Muscle of leg (tissue), 11 donors: Measurements from ENCODE around the gene PAQR8. TPM values are rescaled to one million over a fixed set of nuclear protein-coding genes. Genes with fewer than 3 reads are reported as not detected.
A peak's percentile ranks its signal among the peaks of the same experiment; 100 is the strongest.

Experiments
- DNase-seq: peaks from one replicate; pipeline ENCODE4 v3.0.0; 2013
- H3K27ac ChIP-seq: one replicate; pipeline ENCODE4 v1.5.1; 2013; ENCODE audit warnings: mild to moderate bottlenecking, low read length, control low read depth
- H3K27me3 ChIP-seq: one replicate; pipeline ENCODE4 v1.6.1; 2013; ENCODE audit warnings: low read length; ENCODE audit not compliant: control insufficient read depth, insufficient read depth
- H3K36me3 ChIP-seq: one replicate; pipeline ENCODE4 v1.6.1; 2013; ENCODE audit warnings: low read length; ENCODE audit not compliant: control insufficient read depth, insufficient read depth
- H3K4me1 ChIP-seq: one replicate; pipeline ENCODE4 v1.6.1; 2013; ENCODE audit warnings: low read length; ENCODE audit not compliant: control insufficient read depth, insufficient read depth
- H3K4me3 ChIP-seq: one replicate; pipeline ENCODE4 v1.5.1; 2013; ENCODE audit warnings: low read length, control low read depth
- H3K9me3 ChIP-seq: replicated peaks from 2 replicates; pipeline ENCODE4 v1.6.1; 2013; ENCODE audit warnings: low read depth, low read length; ENCODE audit not compliant: control insufficient read depth
- WGBS: methylation state at CpG from one replicate; pipeline ENCODE4 v1.1.5; 2013; ENCODE audit warnings: missing lambda C conversion rate; ENCODE audit not compliant: insufficient coverage; 5-methylcytosine and 5-hydroxymethylcytosine counted together
- polyA plus RNA-seq, 8 donors: library from polyadenylated mRNA; unstranded; fragments of 120-200 nt; gene quantifications; one replicate each; pipeline versions ENCODE4 v1.2.1 to v1.2.3, GENCODE V29; 2013; ENCODE audit warnings: inconsistent platforms in 1 of 8, low replicate concordance in 1 of 8; ENCODE audit not compliant: insufficient read length in 8 of 8, insufficient read depth in 1 of 8
- total RNA-seq: library from RNA; stranded (reverse); fragments of 120-200 nt; gene quantifications from one replicate; pipeline ENCODE4 v1.2.4, GENCODE V29; 2013

The PAQR8 gene
- total and polyA plus RNA-seq, 9 donors, result 4.7 to 9.8 (median 6.7) TPM

DNA sequence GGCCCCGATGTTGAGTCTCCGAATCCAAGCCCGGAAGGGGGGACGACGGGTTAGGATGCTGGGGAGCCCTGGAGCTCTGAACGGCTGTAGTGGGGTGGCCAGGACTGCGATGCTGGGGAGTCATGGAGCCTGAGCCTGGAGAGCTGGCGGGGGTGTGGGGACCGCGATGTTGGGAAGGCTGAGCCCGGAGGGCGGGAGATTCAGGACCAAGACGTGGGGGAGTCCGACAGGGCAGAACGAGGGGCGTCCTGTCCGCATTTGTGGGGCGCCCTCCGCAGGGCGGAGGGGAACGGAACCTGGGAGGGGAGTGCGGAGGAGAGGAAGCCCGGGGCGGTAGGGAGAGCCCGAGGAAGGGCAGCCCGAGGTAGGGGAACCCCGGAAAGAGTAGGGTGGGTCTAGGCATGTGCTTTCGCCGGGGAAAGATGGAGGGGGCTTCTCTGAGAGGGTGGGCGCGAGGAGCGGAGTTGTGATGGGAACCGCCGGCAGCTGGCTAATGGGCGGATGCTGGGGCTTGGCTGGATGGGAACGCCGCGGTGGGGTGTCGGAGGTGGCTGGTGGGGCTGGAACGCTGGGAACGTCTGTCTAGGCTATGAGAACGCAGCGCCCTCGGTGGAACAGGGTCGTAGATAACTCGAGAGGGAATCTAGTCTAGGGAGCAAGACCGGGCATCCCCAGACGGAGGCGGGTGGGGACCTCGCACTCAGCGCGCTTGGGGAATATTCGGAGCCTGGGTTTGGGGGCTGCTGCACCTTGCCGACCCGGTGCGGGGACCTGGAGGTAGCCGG, 684 bp downstream of the PAQR8 start:
- peaks cover 12% of the 10 kb centered on the region for H3K4me1 ChIP-seq
- H3K4me3 ChIP-seq, result peak overlapping the region; percentile 89
- H3K36me3 ChIP-seq, result no peaks in the 10 kb centered on the region
- WGBS, result under 1% methylated on average over 56 of the region's 57 CpGs
- peak; percentile 44 for DNase-seq
- H3K9me3 ChIP-seq, result no peaks in the 10 kb centered on the region
- H3K27ac ChIP-seq, result peak overlapping the region; percentile 79
- H3K27me3 ChIP-seq, result peaks cover 2% of the 10 kb centered on the region

DNA sequence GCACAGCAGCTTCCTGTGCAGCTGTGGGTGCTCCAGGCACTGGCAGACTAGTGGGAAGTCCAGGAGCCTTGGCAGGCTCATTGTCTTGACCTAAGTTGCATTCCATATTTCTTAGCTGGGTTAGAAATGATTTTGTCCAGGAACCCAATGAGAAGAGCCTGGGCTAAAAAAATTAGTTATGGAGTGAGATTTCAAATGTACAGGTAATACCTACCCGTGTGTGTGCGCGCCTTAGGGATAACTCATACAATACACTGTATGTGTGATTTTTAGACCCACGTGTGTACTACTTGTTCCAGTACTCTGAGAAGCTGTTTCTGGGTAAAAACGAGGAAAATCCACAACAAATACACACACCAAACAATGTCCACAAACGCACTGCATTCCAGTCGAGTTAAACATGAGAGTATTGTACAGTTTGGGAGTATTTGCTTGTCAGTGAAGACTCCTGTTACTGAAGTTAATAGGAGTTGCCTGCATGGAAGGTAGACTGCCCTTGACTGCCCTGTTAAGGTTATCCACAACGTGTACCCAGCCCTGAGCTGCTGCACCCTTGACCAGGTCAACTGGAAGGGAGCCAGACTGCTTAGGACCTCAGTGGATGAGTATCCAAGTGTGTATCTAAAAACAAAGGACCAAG, 1.4 kb downstream of the PAQR8 start:
- Histone ChIP-seq H3K4me1 (peaks cover 12% of the 10 kb centered on the region), H3K27me3 (peaks cover 2% of the 10 kb centered on the region), H3K27ac (no peak overlapping the region), H3K9me3 (no peaks in the 10 kb centered on the region), H3K4me3 (peak overlapping the region; percentile 89), H3K36me3 (no peaks in the 10 kb centered on the region)
- WGBS, result 22% methylated on average over 1 of the region's 8 CpGs
- DNase-seq, result no peak

DNA sequence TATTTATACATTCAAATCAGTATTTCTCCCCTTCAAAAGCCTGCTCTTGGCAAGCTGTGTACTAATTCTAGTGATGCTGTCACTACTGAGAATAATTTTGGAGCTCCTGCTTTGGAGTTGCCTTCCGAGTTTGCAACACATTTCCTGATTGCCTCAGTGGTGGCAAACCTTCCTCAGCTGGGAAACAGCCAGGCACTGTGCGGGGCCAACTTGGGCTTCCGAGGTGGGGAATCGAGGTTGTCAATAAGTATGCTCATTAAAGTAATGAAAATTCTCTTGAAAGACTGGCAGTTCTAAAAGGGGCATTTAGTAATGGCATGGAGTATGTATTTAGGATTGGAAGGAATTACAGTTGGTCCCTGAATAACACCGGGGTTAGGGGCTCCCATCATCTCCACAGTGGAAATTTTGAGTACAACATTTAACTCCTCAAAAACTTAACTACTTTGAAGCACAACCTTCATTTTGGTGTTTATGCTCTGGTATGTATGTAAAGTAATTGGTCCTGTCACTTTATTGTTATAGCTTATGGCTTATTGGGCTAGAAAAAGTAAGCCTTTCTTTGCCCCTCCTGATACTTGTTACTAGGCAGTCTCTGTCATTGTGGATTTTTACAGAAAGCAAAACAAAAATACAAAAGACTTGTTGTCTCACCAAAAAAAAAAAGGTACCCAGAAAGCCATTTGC, 2.7 kb downstream of the PAQR8 start:
- peaks cover 2% of the 10 kb centered on the region for H3K27me3 ChIP-seq
- H3K4me1 ChIP-seq, result peaks cover 12% of the 10 kb centered on the region
- H3K36me3 ChIP-seq, result no peaks in the 10 kb centered on the region
- no peak overlapping the region for H3K4me3 ChIP-seq
- no peak overlapping the region for H3K27ac ChIP-seq
- WGBS, result 50% methylated on average over 1 of the region's 5 CpGs
- no peaks in the 10 kb centered on the region for H3K9me3 ChIP-seq
- DNase-seq, result no peak

DNA sequence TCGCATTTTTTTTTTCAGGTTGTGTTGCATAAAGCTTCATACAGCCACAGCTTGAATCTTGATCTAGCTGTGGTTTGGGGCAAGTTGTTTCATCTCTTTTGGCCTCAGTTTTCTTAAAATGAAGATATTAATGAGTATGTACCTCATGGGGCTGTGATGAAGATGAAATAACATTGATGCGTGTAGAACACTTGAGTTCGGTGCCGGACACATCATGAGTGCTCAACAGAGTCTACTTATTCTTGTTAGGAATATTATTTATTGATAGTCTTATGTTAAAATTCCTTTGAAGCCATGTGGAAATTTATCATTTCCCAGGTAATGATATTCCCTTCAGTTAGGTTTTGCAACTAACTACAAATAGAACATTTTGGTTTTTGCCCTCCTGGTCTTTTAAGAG, 3.4 kb downstream of the PAQR8 start:
- Histone ChIP-seq H3K36me3 (no peaks in the 10 kb centered on the region), H3K9me3 (no peaks in the 10 kb centered on the region), H3K4me3 (no peak overlapping the region), H3K27ac (no peak overlapping the region), H3K27me3 (peaks cover 2% of the 10 kb centered on the region), H3K4me1 (peaks cover 12% of the 10 kb centered on the region)
- no CpG with 5 or more reads among the region's 4 CpGs for WGBS
- DNase-seq, result no peak

DNA sequence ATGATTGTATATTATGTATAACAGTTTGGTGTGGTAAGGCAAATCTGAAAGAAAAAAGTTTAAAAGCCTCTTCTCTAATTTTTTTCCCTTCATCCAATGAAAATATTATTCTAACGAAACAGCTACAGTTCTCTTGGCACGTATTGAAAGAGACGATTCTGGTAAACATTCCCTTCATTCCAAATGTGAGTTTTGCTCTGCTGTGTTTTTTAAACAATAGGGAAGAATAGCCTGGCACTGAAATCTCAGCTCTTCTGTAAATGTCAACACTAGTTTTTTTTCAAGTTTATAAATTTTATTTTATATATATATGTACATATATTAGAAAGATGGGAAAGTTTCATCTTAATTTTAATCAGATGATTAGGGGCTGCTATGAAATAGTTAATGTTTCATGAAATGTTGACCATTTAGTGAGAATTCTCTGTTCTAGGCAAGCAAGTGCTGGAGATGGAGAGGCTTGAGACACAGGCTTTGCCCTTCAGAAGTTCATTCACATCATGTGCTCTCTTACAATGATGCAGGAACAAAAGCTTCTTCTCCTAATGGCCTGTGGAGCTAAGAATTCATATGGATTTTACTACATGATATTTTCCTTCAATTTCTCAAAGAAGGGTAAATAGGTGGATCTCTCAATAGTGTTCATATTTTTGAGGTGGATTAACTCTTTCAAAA, 4.1 kb downstream of the PAQR8 start:
- H3K4me1 ChIP-seq, result peaks cover 12% of the 10 kb centered on the region
- H3K27me3 ChIP-seq, result peaks cover 2% of the 10 kb centered on the region
- WGBS, result no CpG with 5 or more reads among the region's 3 CpGs
- DNase-seq, result no peak
- no peaks in the 10 kb centered on the region for H3K36me3 ChIP-seq
- no peaks in the 10 kb centered on the region for H3K9me3 ChIP-seq
- H3K27ac ChIP-seq, result no peak overlapping the region
- no peak overlapping the region for H3K4me3 ChIP-seq

DNA sequence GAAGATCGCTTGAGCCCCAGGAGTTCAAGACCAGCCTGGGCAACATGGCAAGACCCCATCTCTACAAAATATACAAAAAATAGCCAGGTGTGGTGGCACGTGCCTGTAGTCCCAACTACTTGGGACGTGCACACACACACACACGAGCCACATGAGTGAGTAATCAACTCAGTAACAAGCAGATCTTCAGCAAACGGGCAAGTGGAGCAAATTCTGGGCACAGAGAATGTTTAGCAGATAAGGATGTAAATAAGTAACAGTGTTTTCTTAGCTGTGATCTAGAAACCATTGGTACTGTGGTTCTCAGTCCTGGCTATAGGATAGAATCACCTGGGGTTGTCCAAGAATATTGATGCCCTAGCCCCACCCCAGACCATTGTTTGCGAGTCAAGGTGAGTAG, 6.1 kb downstream of the PAQR8 start:
- H3K4me1 ChIP-seq, result peaks cover 5% of the 10 kb centered on the region

DNA sequence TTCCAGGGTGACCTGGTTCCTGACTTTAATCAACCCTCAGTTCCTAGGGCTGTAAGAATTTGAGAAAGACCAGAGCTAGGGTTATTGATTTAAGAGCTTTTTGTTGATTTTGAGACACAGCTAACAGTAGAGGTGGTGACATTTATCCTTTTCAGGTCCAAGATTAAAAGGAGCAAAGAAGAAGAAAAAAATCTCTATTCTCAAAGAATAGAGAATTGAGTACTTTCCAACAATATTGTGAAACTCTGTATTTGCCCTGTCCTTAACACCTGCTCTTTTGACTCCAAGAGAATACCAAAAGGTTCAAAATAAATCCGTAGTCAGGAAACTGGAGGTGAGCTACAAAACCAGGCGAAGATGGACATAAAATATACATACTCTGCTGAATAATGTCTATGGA, 7.3 kb downstream of the PAQR8 start:
- Histone ChIP-seq H3K27ac (no peak overlapping the region), H3K9me3 (no peaks in the 10 kb centered on the region), H3K27me3 (no peaks in the 10 kb centered on the region), H3K36me3 (no peaks in the 10 kb centered on the region), H3K4me1 (peaks cover 3% of the 10 kb centered on the region), H3K4me3 (no peak overlapping the region)
- WGBS, result no CpG with 5 or more reads among the region's 2 CpGs
- no peak for DNase-seq

More for the DNA sequence above, 6.1 kb downstream of the PAQR8 start:
- WGBS, result 100% methylated on average over 3 of the region's 6 CpGs
- H3K27ac ChIP-seq, result no peak overlapping the region
- H3K4me3 ChIP-seq, result no peak overlapping the region
- H3K36me3 ChIP-seq, result no peaks in the 10 kb centered on the region
- no peaks in the 10 kb centered on the region for H3K27me3 ChIP-seq
- H3K9me3 ChIP-seq, result no peaks in the 10 kb centered on the region
- DNase-seq, result no peak

DNA sequence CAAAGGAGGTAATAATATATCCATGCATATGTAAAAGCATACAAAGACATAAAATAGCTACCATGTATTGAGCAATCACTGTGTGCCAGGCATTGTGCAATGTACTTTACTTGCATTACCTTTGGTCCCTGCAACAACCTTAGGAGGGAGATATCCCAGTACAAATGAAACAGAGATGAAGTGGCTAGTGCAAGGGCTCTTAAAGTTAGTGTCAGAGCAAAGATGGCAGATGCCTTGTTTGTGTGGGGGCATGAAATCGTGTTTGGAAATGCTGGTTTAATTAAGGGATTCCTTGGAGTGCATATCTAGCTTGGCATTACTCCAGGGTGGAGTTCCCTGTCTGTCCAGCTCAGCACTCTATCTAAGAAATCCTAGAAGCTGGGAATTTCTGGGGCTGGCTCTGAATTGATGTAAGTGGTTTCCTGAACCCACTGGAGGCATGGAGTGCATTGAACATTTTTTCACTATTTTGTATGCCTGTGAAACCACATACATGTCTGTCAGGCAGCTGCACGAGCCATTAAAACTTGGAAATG, 9.8 kb downstream of the PAQR8 start:
- H3K4me1 ChIP-seq, result peaks cover 3% of the 10 kb centered on the region
- H3K9me3 ChIP-seq, result no peaks in the 10 kb centered on the region
- H3K36me3 ChIP-seq, result no peaks in the 10 kb centered on the region
- DNase-seq, result peak; percentile 56
- WGBS, result no CpG with 5 or more reads among the region's 2 CpGs
- no peak overlapping the region for H3K27ac ChIP-seq
- H3K27me3 ChIP-seq, result no peaks in the 10 kb centered on the region
- H3K4me3 ChIP-seq, result no peak overlapping the region

DNA sequence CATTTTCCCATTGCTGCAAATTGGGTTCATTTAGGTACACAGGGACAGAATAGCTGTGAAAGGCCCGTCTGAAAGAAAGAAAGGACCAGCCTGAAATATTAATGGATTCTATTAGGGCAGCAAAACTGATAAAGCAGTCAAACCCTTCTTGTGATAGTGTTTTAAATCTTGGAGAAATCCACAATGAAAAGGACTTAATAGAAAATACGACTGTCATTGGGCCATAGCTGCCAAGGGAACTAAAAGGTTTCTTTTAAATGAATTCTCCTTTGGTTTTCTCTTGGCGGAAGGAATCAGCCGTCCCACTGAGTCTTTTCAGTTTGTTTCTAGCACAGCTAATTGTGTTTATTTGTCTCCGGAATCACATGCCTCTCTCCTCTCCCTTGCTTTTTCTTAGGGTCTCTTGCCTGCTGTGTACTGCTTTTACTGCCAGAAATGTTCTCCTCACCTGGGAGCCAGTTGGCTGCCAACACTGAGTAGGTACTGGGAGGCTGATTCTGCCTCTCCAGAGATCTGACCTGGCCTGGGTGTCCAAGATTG, 11.3 kb downstream of the PAQR8 start:
- Histone ChIP-seq H3K4me1 (peaks cover 3% of the 10 kb centered on the region), H3K9me3 (no peaks in the 10 kb centered on the region), H3K27me3 (no peaks in the 10 kb centered on the region), H3K36me3 (no peaks in the 10 kb centered on the region), H3K4me3 (no peak overlapping the region), H3K27ac (no peak overlapping the region)
- no peak for DNase-seq
- WGBS, result 86% methylated on average over 4 of the region's 5 CpGs
